Suprapubic skin (tissue), 4 donors: ENCODE results near the gene DTNBP1. TPM values are rescaled to one million over a fixed set of nuclear protein-coding genes. Genes with fewer than 3 reads are reported as not detected.

Experiments
- DNase-seq, 2 donors: peaks; one replicate each; pipeline ENCODE4 v3.0.0-alpha.2; 2019; ENCODE audit warnings: low spot score in 2 of 2
- H3K27ac ChIP-seq: fragments of 200-600 bp; sonication (generic); one replicate; pipeline ENCODE4 v1.5.1; 2019
- H3K27me3 ChIP-seq: fragments of 200-600 bp; sonication (generic); one replicate; pipeline ENCODE4 v1.5.1; 2019
- H3K36me3 ChIP-seq: fragments of 200-600 bp; sonication (generic); one replicate; pipeline ENCODE4 v1.5.1; 2019
- H3K4me1 ChIP-seq: fragments of 200-600 bp; sonication (generic); one replicate; pipeline ENCODE4 v1.5.1; 2019
- H3K4me3 ChIP-seq: fragments of 200-600 bp; sonication (generic); one replicate; pipeline ENCODE4 v1.5.1; 2019; ENCODE audit warnings: mild to moderate bottlenecking
- H3K9me3 ChIP-seq: fragments of 200-600 bp; sonication (generic); one replicate; pipeline ENCODE4 v1.5.1; 2019
- EP300 ChIP-seq: sonication (generic); formaldehyde crosslinking; IDR thresholded peaks from one replicate; pipeline ENCODE4 v1.6.1; 2017; ENCODE audit warnings: antibody characterized with exemption
- POLR2A ChIP-seq, 2 donors: fragments of 450-650 bp; IDR thresholded peaks; one replicate each; pipeline ENCODE4 v1.6.1; 2017; ENCODE audit warnings: antibody characterized with exemption in 2 of 2, mild to moderate bottlenecking in 2 of 2, moderate library complexity in 2 of 2
- POLR2AphosphoS5 ChIP-seq, 3 donors: sonication (generic); formaldehyde crosslinking; IDR thresholded peaks; one replicate each; pipeline ENCODE4 v1.6.1; 2017; ENCODE audit warnings: antibody characterized with exemption in 3 of 3
- WGBS: methylation state at CpG from one replicate; pipeline ENCODE4 v1.1.5; 2018; 5-methylcytosine and 5-hydroxymethylcytosine counted together
- total RNA-seq, 4 donors: library from RNA; depleted of rRNA; stranded (reverse); fragments of >200 nt; gene quantifications; one replicate each; pipeline ENCODE4 v1.1.0, GENCODE V29; 2016
- TF ChIP-seq, protein P1 (sequence below), 2 donors: fragments of 200-600 bp in 1 of 2; fragments of 450-650 bp in 1 of 2; sonication (generic) in 1 of 2; IDR thresholded peaks; one replicate each; pipeline ENCODE4 v1.5.1; 2016 to 2019; ENCODE audit warnings: antibody characterized with exemption in 2 of 2, mild to moderate bottlenecking in 1 of 2, moderate library complexity in 1 of 2

DTNBP1 gene
- total RNA-seq, 4 donors from 2014 or later, result 12.7 to 17.1 (median 16.4) TPM

GRCh38 chr6:15561447-15562199 is 101.2 kb downstream of the DTNBP1 start:
- Histone ChIP-seq H3K27ac (no peak overlapping the region), H3K9me3 (no peaks in the 10 kb centered on the region), H3K27me3 (no peaks in the 10 kb centered on the region), H3K4me1 (peaks cover 3% of the 10 kb centered on the region), H3K4me3 (no peak overlapping the region), H3K36me3 (no peaks in the 10 kb centered on the region)
- TF ChIP-seq EP300 (no peak), POLR2A (IDR thresholded peaks at IDR 0.05) (no peak), POLR2AphosphoS5 (IDR thresholded peaks at IDR 0.05) (no peak)
- TF ChIP-seq, protein P1, sequence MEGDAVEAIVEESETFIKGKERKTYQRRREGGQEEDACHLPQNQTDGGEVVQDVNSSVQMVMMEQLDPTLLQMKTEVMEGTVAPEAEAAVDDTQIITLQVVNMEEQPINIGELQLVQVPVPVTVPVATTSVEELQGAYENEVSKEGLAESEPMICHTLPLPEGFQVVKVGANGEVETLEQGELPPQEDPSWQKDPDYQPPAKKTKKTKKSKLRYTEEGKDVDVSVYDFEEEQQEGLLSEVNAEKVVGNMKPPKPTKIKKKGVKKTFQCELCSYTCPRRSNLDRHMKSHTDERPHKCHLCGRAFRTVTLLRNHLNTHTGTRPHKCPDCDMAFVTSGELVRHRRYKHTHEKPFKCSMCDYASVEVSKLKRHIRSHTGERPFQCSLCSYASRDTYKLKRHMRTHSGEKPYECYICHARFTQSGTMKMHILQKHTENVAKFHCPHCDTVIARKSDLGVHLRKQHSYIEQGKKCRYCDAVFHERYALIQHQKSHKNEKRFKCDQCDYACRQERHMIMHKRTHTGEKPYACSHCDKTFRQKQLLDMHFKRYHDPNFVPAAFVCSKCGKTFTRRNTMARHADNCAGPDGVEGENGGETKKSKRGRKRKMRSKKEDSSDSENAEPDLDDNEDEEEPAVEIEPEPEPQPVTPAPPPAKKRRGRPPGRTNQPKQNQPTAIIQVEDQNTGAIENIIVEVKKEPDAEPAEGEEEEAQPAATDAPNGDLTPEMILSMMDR (IDR thresholded peaks at IDR 0.05), result no peak
- no peak for DNase-seq
- WGBS, result 93% methylated on average over 3 of the region's 3 CpGs

DNA sequence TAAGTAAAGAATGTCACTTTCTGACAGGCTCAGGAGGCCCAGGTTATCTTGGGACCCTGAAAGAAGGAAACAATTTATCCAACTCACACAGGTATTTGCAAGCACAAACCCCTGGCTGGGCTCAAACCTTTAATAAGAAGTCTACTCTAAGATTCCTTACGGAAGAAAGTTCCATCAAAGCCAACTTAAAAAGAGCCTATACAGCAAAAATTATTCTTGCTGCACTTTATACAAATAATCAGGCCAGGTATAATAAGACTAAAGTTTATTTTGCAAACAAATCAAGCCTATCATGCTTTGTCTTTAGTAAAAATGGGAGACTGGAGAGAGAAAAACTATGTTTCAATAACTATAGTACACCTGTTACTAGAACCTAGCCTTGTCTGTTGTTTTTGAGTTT is 102.1 kb downstream of the DTNBP1 start:
- Histone ChIP-seq H3K27me3 (no peaks in the 10 kb centered on the region), H3K9me3 (no peaks in the 10 kb centered on the region), H3K36me3 (no peaks in the 10 kb centered on the region), H3K4me3 (no peak overlapping the region), H3K4me1 (peaks cover 3% of the 10 kb centered on the region), H3K27ac (no peak overlapping the region)
- TF ChIP-seq EP300 (no peak), POLR2AphosphoS5 (IDR thresholded peaks at IDR 0.05) (no peak), POLR2A (IDR thresholded peaks at IDR 0.05) (no peak)
- TF ChIP-seq, protein P1 (IDR thresholded peaks at IDR 0.05), result no peak
- 91% methylated on average over 1 of the region's 1 CpG for whole genome bisulfite sequencing
- no peak for DNase-seq

DNA sequence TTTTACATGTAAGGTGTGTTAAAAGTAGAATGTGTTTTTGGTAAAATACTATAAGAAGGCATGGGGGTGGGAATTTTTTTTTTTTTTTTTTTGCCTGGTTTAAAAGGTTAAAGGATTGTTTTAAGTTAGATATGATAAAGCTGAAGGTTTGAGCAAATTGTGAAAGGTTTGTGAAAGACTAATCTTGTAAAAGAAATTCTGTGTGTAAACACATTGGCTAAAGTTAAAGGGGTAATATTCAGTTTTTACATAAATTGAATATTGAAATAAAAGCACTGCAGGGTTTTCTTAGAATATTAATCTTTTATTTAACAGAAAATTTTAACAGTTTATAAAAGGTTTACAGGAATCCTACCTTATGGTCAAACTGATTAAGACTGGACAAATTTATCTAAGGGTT is 105.7 kb downstream of the DTNBP1 start:
- H3K36me3 ChIP-seq, result no peaks in the 10 kb centered on the region
- H3K27me3 ChIP-seq, result no peaks in the 10 kb centered on the region
- peaks cover 3% of the 10 kb centered on the region for H3K4me1 ChIP-seq
- H3K4me3 ChIP-seq, result no peak overlapping the region
- TF ChIP-seq POLR2A (IDR thresholded peaks at IDR 0.05), result no peak
- TF ChIP-seq EP300, result no peak
- no peak for TF ChIP-seq POLR2AphosphoS5 (IDR thresholded peaks at IDR 0.05)
- TF ChIP-seq, protein P1 (IDR thresholded peaks at IDR 0.05), result no peak
- H3K9me3 ChIP-seq, result no peaks in the 10 kb centered on the region
- no peak overlapping the region for H3K27ac ChIP-seq
- DNase-seq, result no peak

GRCh38 chr6:15556711-15557110 is 106.1 kb downstream of the DTNBP1 start:
- Histone ChIP-seq H3K9me3 (no peaks in the 10 kb centered on the region), H3K4me1 (peaks cover 3% of the 10 kb centered on the region), H3K4me3 (no peak overlapping the region), H3K36me3 (no peaks in the 10 kb centered on the region), H3K27me3 (no peaks in the 10 kb centered on the region), H3K27ac (no peak overlapping the region)
- no peak for TF ChIP-seq EP300
- TF ChIP-seq POLR2A (IDR thresholded peaks at IDR 0.05), result no peak
- no peak for TF ChIP-seq POLR2AphosphoS5 (IDR thresholded peaks at IDR 0.05)
- TF ChIP-seq, protein P1 (IDR thresholded peaks at IDR 0.05), result no peak
- no peak for DNase-seq
- 100% methylated on average over 1 of the region's 1 CpG for WGBS

DNA sequence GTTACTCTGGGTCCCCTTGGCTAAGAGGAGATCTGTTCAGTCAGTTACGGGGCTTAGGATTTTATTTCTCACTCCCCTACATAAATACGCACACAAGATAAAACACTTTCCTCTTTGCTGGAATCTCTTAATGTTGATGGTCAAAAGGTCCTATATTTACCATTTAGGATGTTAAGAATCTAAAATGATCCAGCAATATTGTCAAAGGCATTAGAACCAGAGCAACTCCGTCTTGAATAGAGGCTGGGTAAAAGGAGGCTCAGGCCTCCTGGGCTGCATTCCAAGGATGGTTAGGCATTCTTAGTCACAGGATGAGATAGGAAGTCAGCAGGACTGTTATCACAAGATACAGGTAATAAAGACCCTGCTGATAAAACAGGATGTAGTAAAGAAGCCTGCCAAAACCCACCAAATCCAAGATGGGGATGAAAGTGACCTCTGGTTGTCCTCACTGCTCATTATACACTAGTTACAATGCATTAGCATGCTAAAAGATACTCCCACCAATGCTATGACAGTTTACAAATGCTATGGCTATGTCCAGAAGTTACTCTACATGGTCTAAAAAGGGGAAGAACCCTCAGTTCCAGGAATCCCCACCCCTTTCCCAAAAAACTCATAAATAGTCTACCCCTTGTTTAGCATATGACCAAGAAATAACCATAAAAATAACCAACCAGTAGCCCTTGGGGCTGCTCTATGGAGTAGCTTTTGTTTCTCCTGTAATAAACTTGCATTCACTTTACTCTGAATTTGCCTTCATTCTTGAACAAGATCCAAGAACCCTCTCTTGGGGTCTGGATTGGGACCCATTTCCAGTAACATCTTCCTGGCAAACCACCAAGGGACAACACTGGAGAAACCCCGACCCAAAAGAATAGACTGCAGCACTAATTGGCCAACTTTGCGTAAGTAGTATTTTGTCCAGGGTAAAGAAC is 107.5 kb downstream of the DTNBP1 start:
- Histone ChIP-seq H3K27ac (no peak overlapping the region), H3K4me1 (peaks cover 6% of the 10 kb centered on the region), H3K4me3 (no peak overlapping the region), H3K9me3 (no peaks in the 10 kb centered on the region), H3K36me3 (no peaks in the 10 kb centered on the region), H3K27me3 (no peaks in the 10 kb centered on the region)
- DNase-seq, result no peak
- 90% methylated on average over 5 of the region's 5 CpGs for WGBS
- TF ChIP-seq EP300, result no peak
- no peak for TF ChIP-seq POLR2AphosphoS5 (IDR thresholded peaks at IDR 0.05)
- TF ChIP-seq POLR2A (IDR thresholded peaks at IDR 0.05), result no peak
- TF ChIP-seq, protein P1 (IDR thresholded peaks at IDR 0.05), result no peak
